ACHN (cell line): Measurements from ENCODE around the gene LAMP5.

Experiments
- DNase-seq: peaks from one replicate; pipeline ENCODE4 v3.0.0-alpha.2; 2015
- in situ Hi-C: cut with HindIII; loops from 2 replicates; pipeline ENCODE4 v1.10.0; 2017; ENCODE audit warnings: low sequenced_read_pairs, low pct_ligation_motif_present, low pct_unique_long_range_greater_than_20kb

LAMP5 gene

DNA sequence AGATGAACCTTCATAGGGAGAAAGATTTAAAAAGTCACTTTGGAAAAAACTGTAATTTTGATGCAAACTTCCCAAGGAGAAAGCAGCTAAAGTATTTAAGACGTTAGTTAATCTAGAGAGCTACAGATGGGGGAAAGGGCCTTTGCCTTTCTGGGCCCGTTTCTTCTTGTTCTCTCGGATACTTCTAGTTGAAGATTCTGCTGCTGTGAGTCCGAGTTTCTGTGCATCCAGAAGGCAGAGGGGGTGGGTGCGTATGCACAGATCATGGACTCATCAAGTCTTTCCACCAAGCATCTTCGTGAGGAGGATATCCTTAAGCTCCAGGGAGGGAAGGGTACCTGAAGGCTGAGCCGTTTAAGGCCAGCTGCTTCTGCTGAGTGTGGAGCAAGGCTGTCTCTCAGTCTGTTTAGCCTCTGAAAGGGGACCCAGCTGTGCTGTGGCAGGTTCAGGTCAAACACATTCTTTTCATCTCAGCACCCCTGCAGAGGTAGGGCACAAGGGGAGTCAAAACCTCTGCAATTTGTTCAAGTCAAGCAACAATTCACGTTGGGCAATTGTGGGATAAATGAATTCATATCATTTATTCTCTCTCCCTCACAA is 4.3 kb downstream of the LAMP5 start:
- no peak for DNase-seq
- in situ Hi-C loops, result no loop called here

GRCh38 chr20:9520086-9520485 is 5.7 kb downstream of the LAMP5 start:
- in situ Hi-C loops, result no loop called here
- DNase-seq, result no peak

DNA sequence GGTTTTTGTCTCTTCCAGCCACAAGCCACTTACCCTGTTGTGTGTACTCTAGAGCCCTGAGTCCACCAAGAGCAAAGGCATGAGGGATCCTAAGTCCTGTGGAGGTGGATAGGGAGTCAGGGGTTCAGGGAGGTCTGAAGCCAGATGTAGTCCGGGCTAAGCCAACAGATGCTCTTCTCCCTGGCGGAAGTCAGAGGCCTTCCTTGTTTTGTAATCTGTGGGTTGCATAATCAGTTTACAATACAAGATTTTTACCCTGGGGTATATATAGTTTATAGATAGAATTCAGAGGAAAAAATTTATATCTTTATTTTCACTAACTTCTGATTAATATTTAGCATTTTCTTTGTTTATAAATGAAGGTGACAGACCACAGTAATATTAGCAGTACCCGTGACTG is 9.2 kb downstream of the LAMP5 start:
- no peak for DNase-seq
- in situ Hi-C loops, result no loop called here

DNA sequence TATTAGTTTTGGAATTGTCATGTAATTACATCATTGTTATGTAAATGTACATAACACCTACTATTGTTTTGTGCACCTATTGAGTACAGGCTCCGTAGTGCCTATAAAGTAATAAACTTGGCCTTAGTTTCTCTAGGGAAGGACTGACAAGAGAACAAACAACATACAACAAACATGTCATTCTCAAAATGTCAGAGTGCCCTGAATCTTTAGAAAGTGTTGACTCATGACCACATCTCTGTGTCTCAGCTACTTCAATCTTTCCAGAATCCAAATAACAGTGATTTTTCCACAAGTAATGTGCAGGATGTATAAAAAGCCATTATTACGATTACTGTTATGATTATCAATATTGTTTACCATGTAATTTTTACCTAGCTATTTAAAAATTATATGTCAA is 17.2 kb downstream of the LAMP5 start:
- in situ Hi-C loops, result no loop called here
- DNase-seq, result no peak

DNA sequence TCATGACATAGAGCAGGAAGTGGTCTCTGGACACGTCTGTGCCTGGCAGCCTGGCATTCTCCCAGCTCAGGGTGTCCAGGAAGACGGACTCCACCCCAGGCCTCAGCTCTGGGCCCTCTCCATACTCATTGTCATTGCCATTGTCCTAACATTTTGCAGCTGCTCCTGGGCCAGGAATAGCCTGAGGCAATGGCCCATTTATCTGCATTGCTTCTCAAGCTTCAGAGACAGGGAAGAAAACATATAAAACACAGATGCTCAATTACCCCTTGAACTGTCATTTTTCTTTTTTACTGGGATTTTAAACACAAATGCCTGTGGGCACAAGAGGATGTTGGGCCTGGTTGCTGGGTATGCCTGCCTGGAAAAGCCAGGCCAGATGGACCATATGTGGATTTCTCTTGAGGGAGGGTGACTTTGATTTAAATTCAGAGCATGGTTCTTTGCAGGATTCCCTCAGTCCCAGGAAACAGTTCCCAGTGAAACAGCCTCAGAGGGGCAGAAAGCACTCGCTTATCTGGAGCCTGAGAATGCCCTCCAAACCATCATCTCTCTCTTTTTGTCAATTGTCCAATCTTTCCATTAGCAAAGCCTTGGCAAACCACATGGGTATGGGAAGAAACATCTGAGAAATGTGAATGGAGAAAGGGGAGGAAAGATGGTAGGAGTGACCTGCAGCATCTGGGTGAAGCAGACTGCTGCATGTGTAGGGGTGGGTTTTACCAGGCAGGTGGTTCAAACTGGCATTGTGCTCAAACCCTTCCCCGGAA is 17.9 kb downstream of the LAMP5 start:
- in situ Hi-C loops, result no loop called here
- DNase-seq, result no peak

DNA sequence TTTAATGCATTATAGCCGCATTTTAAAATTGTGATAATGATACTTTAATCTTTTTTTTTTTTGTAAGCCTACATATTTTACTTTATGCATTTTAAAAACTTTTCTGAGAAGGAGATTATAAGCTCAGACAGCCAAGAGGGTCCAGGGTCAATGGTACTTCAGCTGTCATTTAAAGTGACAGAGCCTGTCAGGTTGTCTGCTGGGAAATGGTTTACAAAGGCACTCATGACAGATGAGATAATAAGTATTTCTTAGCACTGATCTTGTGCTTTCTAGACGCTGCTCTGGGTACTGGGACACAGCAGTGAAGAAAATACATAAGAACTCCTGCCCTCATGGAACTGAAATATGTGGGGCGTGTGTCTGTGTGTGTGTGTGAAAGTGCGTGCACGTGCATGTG is 19.6 kb downstream of the LAMP5 start:
- DNase-seq, result no peak
- in situ Hi-C loops, result no loop called here

DNA sequence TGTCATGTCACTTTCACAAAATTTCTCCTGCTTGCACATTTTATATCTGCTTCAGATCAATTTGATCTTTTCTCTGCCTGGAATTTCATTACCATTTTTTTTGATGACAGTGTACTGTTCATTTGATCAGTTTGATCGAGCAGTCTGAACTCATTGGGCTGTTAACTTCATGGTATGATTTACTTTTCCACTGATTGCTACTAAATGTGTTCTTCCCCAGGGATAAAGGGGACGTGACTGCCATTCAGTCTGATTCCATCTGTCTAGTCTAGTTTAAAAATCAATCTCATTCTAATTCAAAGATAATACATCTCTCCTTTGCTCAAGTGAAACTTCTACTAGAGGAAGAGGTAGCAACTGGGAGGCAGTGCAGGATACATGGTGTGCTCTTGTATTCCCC is 21.1 kb downstream of the LAMP5 start:
- in situ Hi-C loops, result no loop called here
- DNase-seq, result no peak

DNA sequence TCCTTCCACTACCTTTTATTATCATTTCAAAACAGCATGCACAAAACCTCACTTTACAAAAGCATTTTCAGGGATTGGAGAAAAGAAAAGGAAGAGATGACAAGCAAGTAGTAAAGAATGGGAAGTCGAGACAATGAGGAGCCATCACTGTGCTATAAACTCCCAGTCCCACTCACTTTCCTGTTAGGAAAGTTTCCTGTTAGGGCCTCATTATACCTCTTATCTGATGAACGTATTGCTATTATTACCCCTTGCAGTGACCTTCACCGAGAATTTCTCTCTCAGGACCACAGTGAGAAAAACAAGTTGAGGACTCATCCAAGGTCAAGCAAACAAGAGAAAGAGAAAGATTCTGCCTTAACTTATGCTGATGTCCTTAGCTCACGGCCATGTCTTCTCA is 28.8 kb downstream of the LAMP5 start:
- in situ Hi-C loops, result no loop called here
- no peak for DNase-seq

DNA sequence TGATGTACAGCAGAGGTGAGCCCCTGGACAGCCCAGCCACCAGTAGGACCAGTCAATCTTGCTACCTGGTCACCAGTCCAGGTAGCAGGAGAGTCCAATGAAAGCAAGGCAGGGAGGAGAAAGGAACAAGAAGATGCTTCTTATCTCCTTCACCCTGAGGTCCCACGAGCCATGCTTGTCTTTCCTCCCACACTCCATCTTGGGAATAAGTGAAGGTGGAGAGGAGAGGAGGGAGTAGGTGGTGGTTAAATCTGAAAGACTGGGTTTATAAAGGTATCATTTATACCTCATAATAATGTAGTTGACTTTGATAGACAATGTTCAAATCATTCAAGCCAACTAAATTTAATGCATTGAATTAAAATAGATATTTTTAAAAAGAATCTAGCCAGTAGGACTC is 35.9 kb downstream of the LAMP5 start:
- in situ Hi-C loops, result no loop called here

GRCh38 chr20:9550871-9551270 is 36.5 kb downstream of the LAMP5 start:
- in situ Hi-C loops, result no loop called here
- DNase-seq, result no peak

More for the DNA sequence above, 35.9 kb downstream of the LAMP5 start:
- no peak for DNase-seq

DNA sequence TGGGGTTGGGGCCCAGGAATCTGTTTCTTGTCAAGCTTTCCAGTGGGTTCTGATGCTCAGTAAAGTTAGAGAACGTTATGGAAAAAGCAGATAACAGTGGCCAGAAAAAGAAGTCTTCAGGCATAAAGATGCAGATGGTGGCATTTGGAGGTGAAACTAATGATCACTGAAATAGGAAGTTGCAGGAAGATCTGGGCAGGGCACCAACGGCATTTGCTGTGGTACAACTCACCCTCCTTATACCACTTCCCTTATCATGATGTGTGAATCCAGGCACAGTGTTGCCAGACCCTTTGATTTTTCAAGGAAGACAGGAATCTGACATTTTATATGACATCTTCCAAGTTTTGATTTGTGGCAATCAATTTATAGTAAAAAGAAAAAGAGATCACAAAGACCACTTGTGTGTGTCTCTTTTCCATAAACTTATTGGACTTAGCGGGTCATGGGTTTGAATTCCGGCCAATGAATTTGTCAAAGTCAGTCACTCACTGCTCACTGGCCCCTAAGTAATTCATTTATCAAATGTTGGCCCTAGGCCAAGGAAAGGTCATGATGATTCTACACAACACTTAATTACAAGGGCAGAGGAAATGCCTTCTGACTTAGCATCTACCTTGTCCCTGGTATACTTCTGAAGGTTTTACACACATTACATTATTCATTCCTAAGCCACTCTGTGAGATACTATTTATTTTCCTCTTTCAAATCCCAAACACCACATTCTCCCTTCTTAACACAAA is 37.6 kb downstream of the LAMP5 start:
- DNase-seq, result no peak
- in situ Hi-C loops, result no loop called here

DNA sequence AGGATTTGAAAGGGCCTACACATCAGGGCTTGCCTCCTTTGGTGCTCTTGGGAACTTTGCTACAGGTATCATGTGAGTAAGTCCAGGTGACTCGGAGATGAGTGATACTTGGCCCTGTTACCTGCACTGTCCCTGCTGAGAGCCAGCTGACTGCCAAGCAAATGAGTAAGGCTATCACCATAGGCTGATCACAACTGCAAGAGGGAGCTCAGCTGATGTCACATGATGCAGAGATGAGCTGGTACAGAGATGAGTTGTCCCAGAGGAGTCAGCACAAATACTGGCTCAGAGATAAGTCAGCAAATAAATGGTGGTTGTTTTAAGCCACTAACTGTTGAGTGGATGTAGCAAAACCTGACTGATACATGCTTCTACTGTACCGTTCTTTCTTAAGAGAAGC is 41.4 kb downstream of the LAMP5 start:
- no peak for DNase-seq
- in situ Hi-C loops, result no loop called here

- in situ Hi-C loops, result no loop called here
- no peak for DNase-seq
These were observed 43.0 kb downstream of the LAMP5 start for GRCh38 chr20:9557411-9557810.

- DNase-seq, result no peak
- in situ Hi-C loops, result no loop called here
These were observed 51.6 kb downstream of the LAMP5 start for GRCh38 chr20:9565910-9566550.

GRCh38 chr20:9566977-9567376 is 52.6 kb downstream of the LAMP5 start:
- no peak for DNase-seq
- in situ Hi-C loops, result no loop called here

- in situ Hi-C loops, result no loop called here
- DNase-seq, result no peak
These were observed 56.2 kb downstream of the LAMP5 start for GRCh38 chr20:9570612-9571011.

- in situ Hi-C loops, result no loop called here
- no peak for DNase-seq
These were observed 57.4 kb downstream of the LAMP5 start for GRCh38 chr20:9571783-9572182.

- no peak for DNase-seq
- in situ Hi-C loops, result no loop called here
These were observed 58.3 kb downstream of the LAMP5 start for GRCh38 chr20:9572670-9573069.
